Head of caudate nucleus (tissue), 42 donors: ENCODE data around the gene OR2AJ1.
"Not testable (repeated sequence)": the region's sequence is repeated elsewhere in the genome, so short reads cannot be mapped to it uniquely, and the experiment has no call there.

Experiments used
- DNase-seq, 42 donors: peaks; one replicate each; pipeline versions ENCODE4 v3.0.0 to v3.0.0-alpha.2; 2020 to 2021; ENCODE audit warnings: mixed read lengths in 7 of 42
- intact Hi-C: fragments of 100-400 bp; cut with DNase I; formaldehyde crosslinking; loops from one replicate; pipeline ENCODE4 v1.15.0; 2022

Gene OR2AJ1

GRCh38 chr1:247924868-247925267 lies at the start of gene OR2AJ1:
Gene OR2AJ1 (plus strand): TSS chr1:247924889. CDS start chr1:247933769, 8,880 bp downstream.
- intact Hi-C loops = no loop called here
- DNase-seq = no peak

GRCh38 chr1:247883346-247883745 lies 41.3 kb upstream of the OR2AJ1 start:
- intact Hi-C loops = no loop called here
- peak in 1 of 42 donors; percentile 36 for DNase-seq

- peak in 1 of 42 donors; percentile 8 for DNase-seq
- intact Hi-C loops = no loop called here
These were observed 39.8 kb upstream of the OR2AJ1 start for GRCh38 chr1:247884797-247885413.

- intact Hi-C loops = no loop called here
- peak in 1 of 42 donors; percentile 26 for DNase-seq
These were observed 29.5 kb upstream of the OR2AJ1 start, which contains the start of gene OR2W3 for GRCh38 chr1:247895163-247895637. Gene OR2W3 (plus strand): TSS chr1:247895587. CDS start chr1:247895587, 0 bp downstream.

GRCh38 chr1:247895976-247896375 lies 28.7 kb upstream of the OR2AJ1 start:
- intact Hi-C loops = no loop called here
- DNase-seq = peak in 1 of 42 donors; percentile 37

- no peak for DNase-seq
- intact Hi-C loops = no loop called here
These were observed 20.6 kb upstream of the OR2AJ1 start for GRCh38 chr1:247904122-247904521.

GRCh38 chr1:247905181-247905580 lies 19.5 kb upstream of the OR2AJ1 start:
- intact Hi-C loops = no loop called here

GRCh38 chr1:247905910-247906503 lies 18.7 kb upstream of the OR2AJ1 start:
- no peak for DNase-seq
- intact Hi-C loops = no loop called here

More at GRCh38 chr1:247905181-247905580, 19.5 kb upstream of the OR2AJ1 start:
- no peak for DNase-seq

- DNase-seq = peak in 1 of 42 donors; percentile 20
- intact Hi-C loops = no loop called here
These were observed 18.1 kb upstream of the OR2AJ1 start for GRCh38 chr1:247906504-247907047.

GRCh38 chr1:247908766-247909165 lies 15.9 kb upstream of the OR2AJ1 start:
- DNase-seq = no peak
- intact Hi-C loops = no loop called here

GRCh38 chr1:247913786-247914185 lies 10.9 kb upstream of the OR2AJ1 start:
- DNase-seq = no peak
- intact Hi-C loops = no loop called here

- DNase-seq = no peak
- intact Hi-C loops = no loop called here
These were observed 9.6 kb upstream of the OR2AJ1 start for GRCh38 chr1:247914941-247915662.

- no peak for DNase-seq
- intact Hi-C loops = no loop called here
These were observed 4.7 kb upstream of the OR2AJ1 start, which contains the start of gene OR2T8 for GRCh38 chr1:247919952-247920351. Gene OR2T8 (plus strand): TSS chr1:247920252. CDS start chr1:247921018, 766 bp downstream.

GRCh38 chr1:247923941-247924340 lies 748 bp upstream of the OR2AJ1 start:
- intact Hi-C loops = no loop called here
- no peak for DNase-seq

- intact Hi-C loops = no loop called here
- DNase-seq = no peak
These were observed 9.3 kb downstream of the OR2AJ1 start for GRCh38 chr1:247933989-247934388.

GRCh38 chr1:247935781-247936180 lies 11.1 kb downstream of the OR2AJ1 start:
- intact Hi-C loops = no loop called here
- DNase-seq = peak in 1 of 42 donors; percentile 3

GRCh38 chr1:247936415-247936814 lies 11.7 kb downstream of the OR2AJ1 start:
- intact Hi-C loops = no loop called here

GRCh38 chr1:247936965-247937734 lies 12.5 kb downstream of the OR2AJ1 start:
- peak; percentile 53 to 93 (median 84) for DNase-seq
- intact Hi-C loops = not testable (repeated sequence)

More at GRCh38 chr1:247936415-247936814, 11.7 kb downstream of the OR2AJ1 start:
- peak in 2 of 42 donors; percentile 10 to 20 for DNase-seq

GRCh38 chr1:247942624-247943023 lies 17.9 kb downstream of the OR2AJ1 start:
- no peak for DNase-seq
- intact Hi-C loops = no loop called here
